Keratinocyte (primary cell): ENCODE results near the gene PYCR2. TPM values are rescaled to one million over a fixed set of nuclear protein-coding genes. Genes with fewer than 3 reads are reported as not detected.

ENCODE experiments used
- DNase-seq: peaks from one replicate; pipeline ENCODE4 v3.0.0-alpha.2; 2011; ENCODE audit warnings: low read depth, missing footprints, low spot score
- FAIRE-seq: peaks from 2 replicates; lab custom pipeline; 2011; peaks lifted over from hg19 to GRCh38; lab: Jason Lieb, UNC
- H2AFZ ChIP-seq: 2 replicates; pipeline ENCODE4 v1.6.0; 2012; ENCODE audit warnings: low read length, control low read depth, inconsistent platforms; ENCODE audit not compliant: control insufficient read depth
- H3K27ac ChIP-seq: 2 replicates; pipeline ENCODE4 v1.5.1; 2011; ENCODE audit warnings: low read length; ENCODE audit not compliant: control insufficient read depth, insufficient read depth
- H3K27me3 ChIP-seq: 3 replicates; pipeline ENCODE4 v1.6.0; 2011; ENCODE audit warnings: low read length; ENCODE audit not compliant: control insufficient read depth, insufficient read depth; ENCODE audit errors: extremely low read depth
- H3K36me3 ChIP-seq, 2 experiments: 2 replicates in 1 of 2; 3 replicates in 1 of 2; pipeline ENCODE4 v1.5.1; 2011; ENCODE audit warnings: low read length in 2 of 2, mild to moderate bottlenecking in 1 of 2; ENCODE audit not compliant: control insufficient read depth in 2 of 2, insufficient read depth in 2 of 2; ENCODE audit errors: extremely low read depth in 1 of 2
- H3K4me1 ChIP-seq: 3 replicates; pipeline ENCODE4 v1.5.1; 2011; ENCODE audit warnings: low read length; ENCODE audit not compliant: control insufficient read depth, insufficient read depth; ENCODE audit errors: extremely low read depth
- H3K4me2 ChIP-seq: 3 replicates; pipeline ENCODE4 v1.6.0; 2011; ENCODE audit warnings: low read depth, low read length; ENCODE audit not compliant: control insufficient read depth, insufficient read depth; ENCODE audit errors: extremely low read depth
- H3K4me3 ChIP-seq, 3 experiments: fragments of 200-600 bp in 1 of 3; sonication (generic) in 1 of 3; 2 replicates in 2 of 3; 3 replicates in 1 of 3; pipeline ENCODE4 v1.5.1; 2011 to 2016; ENCODE audit warnings: low read length in 3 of 3, mild to moderate bottlenecking in 3 of 3, control low read depth in 2 of 3, inconsistent platforms in 1 of 3, low read depth in 1 of 3, mixed read lengths in 1 of 3, mixed run types in 1 of 3, moderate library complexity in 1 of 3; ENCODE audit not compliant: control insufficient read depth in 2 of 3, insufficient read depth in 2 of 3; ENCODE audit errors: extremely low read depth in 1 of 3
- H3K79me2 ChIP-seq: 2 replicates; pipeline ENCODE4 v1.6.0; 2012; ENCODE audit warnings: low read length; ENCODE audit not compliant: control insufficient read depth, insufficient read depth
- H3K9ac ChIP-seq: 3 replicates; pipeline ENCODE4 v1.6.0; 2011; ENCODE audit warnings: low read length; ENCODE audit not compliant: control insufficient read depth, insufficient read depth; ENCODE audit errors: extremely low read depth
- H3K9me1 ChIP-seq: 3 replicates; pipeline ENCODE4 v1.6.0; 2011; ENCODE audit warnings: low read length; ENCODE audit not compliant: control insufficient read depth, insufficient read depth; ENCODE audit errors: extremely low read depth
- H3K9me3 ChIP-seq: 2 replicates; pipeline ENCODE4 v1.5.1; 2012; ENCODE audit warnings: low read depth, low read length; ENCODE audit not compliant: control insufficient read depth
- H4K20me1 ChIP-seq: 3 replicates; pipeline ENCODE4 v1.6.0; 2011; ENCODE audit warnings: low read length; ENCODE audit not compliant: control insufficient read depth, insufficient read depth; ENCODE audit errors: extremely low read depth
- CTCF ChIP-seq, 3 experiments: IDR thresholded peaks in 1 of 3; conservative IDR thresholded peaks in 1 of 3; optimal IDR thresholded peaks in 1 of 3; 2 replicates in 2 of 3; 3 replicates in 1 of 3; pipeline versions ENCODE3 to v1.5.1; 2011; ENCODE audit warnings: low read length in 3 of 3, mild to moderate bottlenecking in 3 of 3, moderate library complexity in 2 of 3, control low read depth in 1 of 3, inconsistent platforms in 1 of 3; ENCODE audit not compliant: insufficient read depth in 2 of 3; ENCODE audit errors: extremely low read depth in 1 of 3
- EZH2 ChIP-seq: IDR thresholded peaks from one replicate; pipeline ENCODE4 v1.6.1; 2012; ENCODE audit warnings: inconsistent platforms, mild to moderate bottlenecking, low read length, moderate library complexity
- dilution Hi-C: fragments of 300-500 bp; cut with MboI; formaldehyde crosslinking; loops from one replicate; pipeline ENCODE4 v1.7.0; 2020; ENCODE audit warnings: low sequenced_read_pairs; ENCODE audit not compliant: extremely low pct_ligation_motif_present
- polyA plus RNA-seq, 5 experiments: library from polyadenylated mRNA; depleted of rRNA in 3 of 5; stranded (reverse) in 3 of 5; stranded (forward) in 1 of 5; unstranded in 1 of 5; fragments of >200 nt; gene quantifications; 1 replicate in 1 of 5; 2 replicates in 3 of 5; 3 replicates in 1 of 5; pipeline versions ENCODE4 v1.2.1 to v1.2.3, GENCODE V29; 2011 to 2012; ENCODE audit warnings: missing spikeins in 2 of 5, low read depth in 1 of 5, low replicate concordance in 1 of 5

Gene PYCR2
- polyA plus RNA-seq, 1 donor (not counting 4 experiments of a cell fraction or from before 2014, with no cell fraction given): 45.5 TPM

DNA sequence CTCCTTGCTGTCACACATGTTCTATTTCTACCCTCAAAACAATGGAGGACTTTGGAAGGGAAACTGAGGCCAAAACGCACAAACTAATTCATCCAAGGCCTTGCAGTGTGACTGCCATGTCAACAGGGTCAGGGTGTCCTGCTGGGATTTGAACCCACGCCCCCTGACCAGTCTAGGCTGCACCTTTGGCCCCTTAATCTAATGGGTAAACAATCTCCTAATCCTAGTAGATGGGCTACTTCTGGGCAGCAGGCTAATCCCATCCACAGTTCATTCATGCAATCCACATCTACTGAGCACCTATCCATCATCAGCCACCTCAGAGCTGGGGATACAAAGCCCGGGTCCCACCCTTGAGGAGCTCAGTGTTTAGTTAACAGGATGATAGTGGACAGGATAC, 34.0 kb upstream of the PYCR2 start:
- Histone ChIP-seq H3K4me1 (no peaks in the 10 kb centered on the region), H3K79me2 (no peaks in the 10 kb centered on the region), H3K27me3 (peaks cover 5% of the 10 kb centered on the region), H3K27ac (no peak overlapping the region), H4K20me1 (no peaks in the 10 kb centered on the region), H3K9me3 (no peaks in the 10 kb centered on the region), H3K4me2 (no peak overlapping the region), H2AFZ (no peak overlapping the region), H3K4me3 (no peak overlapping the region), H3K9me1 (no peaks in the 10 kb centered on the region), H3K9ac (no peak overlapping the region), H3K36me3 (no peaks in the 10 kb centered on the region)
- TF ChIP-seq EZH2 (no peak), CTCF (optimal IDR thresholded peaks at IDR 0.05 in 1 of 3, IDR thresholded peaks at IDR 0.05 in 1 of 3, conservative IDR thresholded peaks at IDR 0.05 in 1 of 3; ENCODE audit: extremely low read depth in 1 of 3, insufficient read depth in 2 of 3, low read length in 3 of 3) (no peak)
- dilution Hi-C loops: no loop called here
- FAIRE-seq (no peak), DNase-seq (no peak)

DNA sequence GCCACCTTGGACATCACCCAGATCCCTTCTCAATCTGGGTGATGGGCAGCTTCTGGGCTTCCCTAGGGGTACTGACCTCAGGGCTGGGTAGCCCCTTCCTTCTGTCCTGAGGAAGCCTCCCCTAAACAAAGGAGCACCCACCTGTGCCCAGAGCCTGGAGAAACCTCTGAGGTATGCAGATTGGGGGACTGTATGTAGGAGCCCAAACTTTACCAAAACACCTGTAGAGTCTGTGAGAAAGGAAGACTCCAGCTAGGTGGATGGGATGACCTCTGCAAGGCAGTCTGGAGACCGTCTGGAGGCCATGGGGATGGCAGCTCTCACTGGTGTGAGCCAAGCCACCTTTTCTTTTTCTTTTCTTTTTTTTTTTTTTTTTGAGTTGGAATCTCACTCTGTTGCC, 30.7 kb upstream of the PYCR2 start:
- dilution Hi-C loops: no loop called here
- no peaks in the 10 kb centered on the region for H3K9me3 ChIP-seq
- DNase-seq (no peak), FAIRE-seq (no peak)
- no peak overlapping the region for H3K4me3 ChIP-seq
- H3K9ac ChIP-seq: no peak overlapping the region
- no peaks in the 10 kb centered on the region for H3K9me1 ChIP-seq
- no peaks in the 10 kb centered on the region for H3K79me2 ChIP-seq
- H3K36me3 ChIP-seq: no peaks in the 10 kb centered on the region
- H3K4me2 ChIP-seq: no peak overlapping the region
- no peaks in the 10 kb centered on the region for H3K4me1 ChIP-seq
- no peak overlapping the region for H3K27ac ChIP-seq
- H4K20me1 ChIP-seq: no peaks in the 10 kb centered on the region
- TF ChIP-seq CTCF (optimal IDR thresholded peaks at IDR 0.05 in 1 of 3, IDR thresholded peaks at IDR 0.05 in 1 of 3, conservative IDR thresholded peaks at IDR 0.05 in 1 of 3; ENCODE audit: extremely low read depth in 1 of 3, insufficient read depth in 2 of 3, low read length in 3 of 3) (no peak), EZH2 (no peak)
- H3K27me3 ChIP-seq: no peaks in the 10 kb centered on the region
- no peak overlapping the region for H2AFZ ChIP-seq
